HG03159 (cell line): ENCODE measurements around the gene TAS2R1.

Experiments used
- ATAC-seq: cut with Tn5 transposase; IDR thresholded peaks from one replicate; pipeline ENCODE4 v1.9.1; 2021; ENCODE audit warnings: mild to moderate bottlenecking, moderate library complexity; ENCODE audit not compliant: unreplicated experiment

The TAS2R1 gene

DNA sequence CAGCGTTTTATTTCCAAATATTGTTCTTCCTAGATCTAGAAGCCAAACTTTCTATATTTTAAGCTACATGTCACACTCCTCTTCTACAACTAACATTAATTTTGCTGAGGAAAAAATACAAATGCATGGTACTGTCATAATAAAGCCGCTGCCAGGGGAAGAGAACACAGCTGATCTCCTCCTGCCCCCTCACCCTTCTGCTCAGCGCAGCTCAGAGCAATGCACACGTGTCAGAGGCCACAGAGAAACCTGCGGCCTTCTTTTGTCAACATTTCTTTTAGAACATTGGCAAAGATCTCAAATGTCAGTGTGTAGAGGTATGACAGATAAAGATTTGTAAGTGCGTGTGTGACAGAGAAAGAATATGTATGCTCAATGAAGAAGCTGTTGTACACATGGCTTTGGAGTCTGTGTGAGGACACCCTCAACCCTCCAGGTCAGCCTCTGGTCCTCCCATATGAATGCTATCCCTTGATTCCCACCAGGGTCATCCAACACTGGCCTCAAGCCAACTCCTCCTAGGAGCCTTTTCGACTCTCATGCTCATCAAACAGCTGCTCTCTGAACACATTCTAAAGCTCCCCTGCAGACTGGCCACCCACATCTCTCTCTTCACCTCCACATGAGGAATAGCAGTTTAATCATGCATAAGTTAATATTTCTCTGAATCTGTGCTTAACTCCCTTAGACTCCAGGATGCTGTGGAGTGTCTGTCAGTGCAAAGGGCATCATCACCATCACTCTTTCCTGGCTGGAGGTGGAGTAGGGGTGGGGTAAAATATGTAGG is 40.9 kb downstream of the TAS2R1 start:
- ATAC-seq: no peak

- ATAC-seq: no peak
Observed at GRCh38 chr5:9588254-9588653, 41.9 kb downstream of the TAS2R1 start.

GRCh38 chr5:9587135-9587534 is 43.0 kb downstream of the TAS2R1 start:
- ATAC-seq: no peak

DNA sequence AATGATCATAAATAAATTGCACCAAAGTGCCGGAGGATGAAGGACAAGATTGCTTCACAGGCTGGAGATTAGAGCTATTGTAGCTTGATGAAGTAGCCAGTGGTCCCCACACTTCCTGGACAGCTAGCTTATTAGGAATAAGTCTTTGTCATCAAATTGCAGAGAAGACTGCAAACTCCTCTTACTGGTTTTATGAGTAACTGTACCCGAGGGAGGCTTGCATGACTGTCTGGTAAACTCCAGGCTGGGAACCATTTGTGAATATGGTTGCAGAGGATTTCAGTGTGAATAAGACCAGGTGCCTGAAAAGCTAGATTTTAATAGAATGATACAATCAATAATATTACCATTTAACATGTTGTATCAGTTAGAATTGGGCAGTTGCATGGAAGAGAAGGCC is 47.7 kb downstream of the TAS2R1 start:
- no peak for ATAC-seq
